Measurements from ENCODE around the gene DPM3.

The DPM3 gene

GRCh38 chr1:155094622-155094948, 45.7 kb downstream of the DPM3 start:
- no peak for DNase-seq (ENCODE audit: low read depth, low spot score)

DNA sequence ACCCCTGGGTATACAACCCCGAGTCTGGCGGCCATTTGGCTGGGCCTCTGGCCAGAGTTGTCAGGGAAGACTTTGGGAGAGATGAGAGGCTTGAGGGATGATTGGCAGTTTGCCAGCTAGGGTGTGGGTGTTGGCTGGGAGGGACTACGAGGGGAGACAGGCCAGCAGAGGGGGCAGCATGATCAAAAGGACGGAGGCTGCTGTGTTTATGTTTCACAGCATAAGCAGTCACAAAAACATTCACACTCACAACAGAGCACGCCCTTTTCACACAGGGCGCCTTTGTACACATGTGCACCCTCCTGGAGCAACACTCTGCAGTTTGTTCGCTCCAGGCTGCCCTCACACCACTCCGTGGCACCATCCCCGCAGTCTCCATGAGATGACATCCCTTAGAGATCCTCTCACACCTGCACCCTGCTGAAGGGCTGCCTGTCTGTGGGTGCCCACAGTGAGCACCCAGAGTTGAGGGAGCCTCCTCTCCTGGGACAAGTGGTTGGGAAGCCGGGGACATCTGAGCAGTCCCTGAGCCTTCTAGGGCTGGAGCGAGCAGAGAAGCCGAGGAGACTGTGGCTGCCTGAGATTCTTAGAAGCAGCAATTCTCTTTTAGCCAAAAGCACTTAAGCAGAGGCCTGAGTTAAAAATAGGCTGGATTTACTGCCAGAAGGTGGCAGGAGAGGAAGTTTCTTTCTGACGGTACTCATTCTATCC, 46.3 kb downstream of the DPM3 start:
- DNase-seq (ENCODE audit: low read depth, low spot score) = peak; percentile 67

DNA sequence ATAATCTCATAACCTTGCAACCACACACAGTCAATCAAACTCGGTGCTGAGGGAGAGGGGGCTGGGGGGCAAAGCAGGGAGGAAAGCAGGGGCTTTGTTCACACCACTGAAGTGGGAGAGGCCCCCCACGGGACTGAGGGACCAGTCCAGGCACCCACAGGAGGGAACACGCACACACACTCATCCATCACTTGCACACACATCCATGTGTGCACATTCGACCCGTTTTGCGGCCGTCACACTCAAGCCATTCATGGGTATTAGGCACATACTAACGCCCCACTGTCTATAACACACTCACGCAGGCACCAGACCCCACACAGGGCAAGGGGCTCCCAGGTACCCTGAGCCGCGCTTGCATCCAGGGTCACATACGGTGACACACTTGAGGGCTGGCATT, 47.7 kb downstream of the DPM3 start:
- DNase-seq (ENCODE audit: low read depth, low spot score) = no peak

DNA sequence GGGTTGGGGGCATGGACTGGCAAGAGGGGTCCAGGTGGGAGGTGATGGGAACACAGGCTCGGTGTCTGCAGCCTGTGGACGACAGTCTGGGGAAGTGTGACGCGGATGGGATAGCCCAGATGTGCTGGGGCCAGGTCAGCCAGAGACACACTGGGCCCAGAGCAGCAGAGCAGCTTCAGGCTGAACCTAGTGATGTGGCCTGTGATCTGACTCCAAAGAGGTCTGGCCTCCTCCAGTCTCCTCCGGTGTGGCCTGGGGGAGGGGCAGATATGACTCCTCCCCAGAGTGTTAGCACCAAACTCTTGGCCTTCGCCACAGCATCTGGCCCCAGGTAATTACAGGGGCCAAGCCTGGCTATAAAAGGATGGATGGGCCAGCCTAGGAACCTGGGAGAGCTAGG, 48.2 kb downstream of the DPM3 start:
- no peak for DNase-seq (ENCODE audit: low read depth, low spot score)

GRCh38 chr1:155091071-155092051, 49.0 kb downstream of the DPM3 start:
- DNase-seq (ENCODE audit: low read depth, low spot score) = peak; percentile 88

Data from astrocyte of the hippocampus (primary cell).